Chondrocyte (in vitro differentiated cells): ENCODE measurements around the gene THRAP3. TPM values are rescaled to one million over a fixed set of nuclear protein-coding genes. Genes with fewer than 3 reads are reported as not detected.

ENCODE experiments used
- DNase-seq: peaks from one replicate; pipeline ENCODE4 v3.0.0; 2021; ENCODE audit warnings: mixed read lengths, low spot score
- H3K27ac Mint-ChIP-seq: one replicate; pipeline ENCODE4 v1.8.0; 2021; ENCODE audit warnings: mild to moderate bottlenecking, moderate library complexity, mixed read lengths; ENCODE audit not compliant: unreplicated experiment
- H3K27me3 Mint-ChIP-seq: 2 replicates; pipeline ENCODE4 v1.8.0; 2021; ENCODE audit warnings: low read depth, mixed read lengths
- H3K36me3 Mint-ChIP-seq: 2 replicates; pipeline ENCODE4 v1.8.0; 2021; ENCODE audit warnings: low read depth, mixed read lengths
- H3K4me1 Mint-ChIP-seq: 2 replicates; pipeline ENCODE4 v1.8.0; 2021; ENCODE audit warnings: low read depth, mild to moderate bottlenecking, mixed read lengths
- H3K4me3 Mint-ChIP-seq: one replicate; pipeline ENCODE4 v1.8.0; 2021; ENCODE audit warnings: mild to moderate bottlenecking, moderate library complexity, mixed read lengths; ENCODE audit not compliant: unreplicated experiment
- H3K9me3 Mint-ChIP-seq: 2 replicates; pipeline ENCODE4 v1.8.0; 2021; ENCODE audit warnings: low read depth, mixed read lengths
- CTCF ChIP-seq: fragments of 200-600 bp; sonication (generic); IDR thresholded peaks from 2 replicates; pipeline ENCODE4 v1.5.0; 2021; ENCODE audit warnings: antibody characterized with exemption, mild to moderate bottlenecking, moderate library complexity
- total RNA-seq: library from RNA; stranded (reverse); gene quantifications from 3 replicates; pipeline ENCODE4 v1.2.1, GENCODE V29; 2021

The THRAP3 gene
- total RNA-seq, 1 donor from 2014 or later = 106 TPM

DNA sequence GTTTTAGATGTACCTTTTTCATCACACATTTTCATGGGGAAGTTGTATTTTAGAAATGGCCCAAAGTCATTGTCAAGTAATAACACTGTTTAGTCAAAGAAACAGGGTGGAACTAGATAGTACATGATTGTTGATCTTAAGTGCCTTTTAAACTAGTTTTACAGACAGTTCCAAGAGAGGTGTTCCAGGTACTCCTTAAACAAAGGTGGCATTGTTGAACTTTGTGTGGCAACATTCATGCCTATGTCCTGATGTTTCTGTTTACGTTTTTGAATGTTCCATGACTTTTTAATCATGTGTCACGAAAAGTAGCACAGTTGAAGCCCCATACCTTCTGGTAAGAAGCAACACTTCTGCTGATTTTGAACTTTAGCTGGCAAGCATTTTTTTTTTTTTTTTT is 72.8 kb downstream of the THRAP3 start:
- no peaks in the 10 kb centered on the region for H3K9me3 Mint-ChIP-seq
- DNase-seq = no peak
- peaks cover 38% of the 10 kb centered on the region for H3K36me3 Mint-ChIP-seq
- H3K27ac Mint-ChIP-seq = no peak overlapping the region
- no peaks in the 10 kb centered on the region for H3K27me3 Mint-ChIP-seq
- peaks cover 6% of the 10 kb centered on the region for H3K4me1 Mint-ChIP-seq
- H3K4me3 Mint-ChIP-seq = no peak overlapping the region
- no peak for TF ChIP-seq CTCF

DNA sequence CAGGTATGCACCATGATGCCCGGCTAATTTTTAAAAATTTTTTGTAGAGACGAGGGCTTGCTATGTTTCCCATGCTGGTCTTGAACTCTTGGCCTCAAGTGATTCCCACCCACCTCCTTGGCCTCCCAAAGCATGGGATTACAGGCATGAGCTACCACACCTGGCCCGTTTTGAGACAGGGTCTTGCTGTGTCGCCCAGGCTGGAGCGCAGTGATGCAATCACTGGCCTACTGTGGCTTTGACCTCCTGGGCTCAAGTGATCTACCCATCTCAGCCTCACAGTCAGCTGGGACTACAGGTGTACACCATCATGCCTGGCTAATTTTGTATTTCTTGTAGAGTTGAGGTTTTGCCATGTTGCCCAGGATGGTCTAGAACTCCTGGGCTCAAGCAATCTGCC is 74.4 kb downstream of the THRAP3 start:
- peaks cover 6% of the 10 kb centered on the region for H3K4me1 Mint-ChIP-seq
- peaks cover 38% of the 10 kb centered on the region for H3K36me3 Mint-ChIP-seq
- H3K9me3 Mint-ChIP-seq = no peaks in the 10 kb centered on the region
- no peak overlapping the region for H3K27ac Mint-ChIP-seq
- no peak for DNase-seq
- no peak overlapping the region for H3K4me3 Mint-ChIP-seq
- no peaks in the 10 kb centered on the region for H3K27me3 Mint-ChIP-seq
- TF ChIP-seq CTCF = no peak

DNA sequence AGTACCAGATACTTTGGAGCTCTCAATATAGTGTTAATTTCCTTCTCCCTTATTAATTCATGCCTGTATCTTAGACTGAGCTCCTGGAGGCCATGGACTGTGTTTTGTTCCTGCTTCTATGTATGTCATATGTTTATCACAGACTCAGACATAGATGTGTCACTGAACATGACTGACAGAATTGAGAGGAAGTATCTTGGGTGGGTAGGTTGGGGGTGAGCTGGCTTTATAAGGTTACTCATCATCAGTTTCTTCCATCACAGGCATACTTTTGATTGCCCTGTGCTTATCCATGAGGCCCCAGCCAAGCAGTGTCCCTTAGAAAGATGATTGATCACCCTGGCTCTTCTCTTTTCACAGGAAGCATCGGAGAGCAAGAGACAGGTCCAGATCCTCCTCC is 76.3 kb downstream of the THRAP3 start:
- no peak for DNase-seq
- Mint-ChIP-seq H3K4me1 (peaks cover 12% of the 10 kb centered on the region), H3K9me3 (no peaks in the 10 kb centered on the region), H3K4me3 (no peak overlapping the region), H3K27ac (peak overlapping the region; percentile 9), H3K27me3 (no peaks in the 10 kb centered on the region), H3K36me3 (peaks cover 32% of the 10 kb centered on the region)
- TF ChIP-seq CTCF = no peak

DNA sequence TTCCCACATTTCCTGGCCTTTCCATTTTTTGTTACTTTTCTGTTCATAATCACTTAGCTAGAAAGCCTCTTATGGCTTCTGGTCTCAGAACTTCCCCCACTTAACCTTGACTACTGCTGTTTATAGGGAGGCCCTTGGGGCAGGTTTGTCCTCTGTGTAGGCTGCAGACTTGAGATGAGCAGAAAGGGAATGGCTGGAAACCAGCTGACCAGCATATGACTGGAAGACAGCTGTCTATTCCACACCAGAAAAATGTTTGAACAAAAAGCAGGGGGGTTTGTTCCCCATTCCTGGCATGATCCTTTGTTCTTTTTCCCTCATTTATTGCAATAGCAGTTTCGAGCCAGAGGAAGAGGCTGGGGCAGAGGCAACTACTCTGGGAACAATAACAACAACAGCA is 77.0 kb downstream of the THRAP3 start:
- H3K9me3 Mint-ChIP-seq = no peaks in the 10 kb centered on the region
- no peaks in the 10 kb centered on the region for H3K27me3 Mint-ChIP-seq
- DNase-seq = no peak
- peaks cover 30% of the 10 kb centered on the region for H3K36me3 Mint-ChIP-seq
- TF ChIP-seq CTCF = no peak
- H3K4me1 Mint-ChIP-seq = peaks cover 16% of the 10 kb centered on the region
- H3K4me3 Mint-ChIP-seq = no peak overlapping the region
- H3K27ac Mint-ChIP-seq = peak overlapping the region; percentile 70

DNA sequence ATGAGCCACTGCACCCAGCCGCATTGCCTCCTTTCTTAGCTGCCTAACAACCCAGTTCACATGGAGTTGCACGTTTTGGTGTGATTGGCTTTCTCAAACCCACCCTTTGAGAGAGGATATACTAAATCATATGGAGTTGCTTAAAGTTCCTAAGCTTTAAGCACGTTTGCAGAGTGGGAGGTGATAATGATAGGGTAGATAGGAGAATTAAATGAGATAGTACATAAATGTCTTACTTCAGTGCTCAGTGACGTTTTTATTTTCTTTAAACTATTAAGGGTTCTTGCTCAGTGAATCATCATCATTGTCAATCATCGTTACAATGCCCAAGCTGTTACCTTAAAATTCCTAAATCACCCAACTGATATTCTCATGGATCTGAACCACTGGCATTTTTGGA is 79.0 kb downstream of the THRAP3 start:
- H3K36me3 Mint-ChIP-seq = peaks cover 25% of the 10 kb centered on the region
- H3K4me3 Mint-ChIP-seq = no peak overlapping the region

More for the DNA sequence above, 79.0 kb downstream of the THRAP3 start:
- no peaks in the 10 kb centered on the region for H3K27me3 Mint-ChIP-seq
- H3K9me3 Mint-ChIP-seq = no peaks in the 10 kb centered on the region
- DNase-seq = no peak
- H3K4me1 Mint-ChIP-seq = peaks cover 26% of the 10 kb centered on the region
- TF ChIP-seq CTCF = no peak
- no peak overlapping the region for H3K27ac Mint-ChIP-seq
